HL-60/S4 (cell line): ENCODE data around the gene SHROOM2.
"Not testable (repeated sequence)": the region's sequence is repeated elsewhere in the genome, so short reads cannot be mapped to it uniquely, and the experiment has no call there.

ENCODE experiments used
- in situ Hi-C: fragments of 300-500 bp; cut with MboI; formaldehyde crosslinking; loops from 2 replicates; pipeline ENCODE4 v1.14.3; 2022; ENCODE audit warnings: low sequenced_read_pairs

The SHROOM2 gene

DNA sequence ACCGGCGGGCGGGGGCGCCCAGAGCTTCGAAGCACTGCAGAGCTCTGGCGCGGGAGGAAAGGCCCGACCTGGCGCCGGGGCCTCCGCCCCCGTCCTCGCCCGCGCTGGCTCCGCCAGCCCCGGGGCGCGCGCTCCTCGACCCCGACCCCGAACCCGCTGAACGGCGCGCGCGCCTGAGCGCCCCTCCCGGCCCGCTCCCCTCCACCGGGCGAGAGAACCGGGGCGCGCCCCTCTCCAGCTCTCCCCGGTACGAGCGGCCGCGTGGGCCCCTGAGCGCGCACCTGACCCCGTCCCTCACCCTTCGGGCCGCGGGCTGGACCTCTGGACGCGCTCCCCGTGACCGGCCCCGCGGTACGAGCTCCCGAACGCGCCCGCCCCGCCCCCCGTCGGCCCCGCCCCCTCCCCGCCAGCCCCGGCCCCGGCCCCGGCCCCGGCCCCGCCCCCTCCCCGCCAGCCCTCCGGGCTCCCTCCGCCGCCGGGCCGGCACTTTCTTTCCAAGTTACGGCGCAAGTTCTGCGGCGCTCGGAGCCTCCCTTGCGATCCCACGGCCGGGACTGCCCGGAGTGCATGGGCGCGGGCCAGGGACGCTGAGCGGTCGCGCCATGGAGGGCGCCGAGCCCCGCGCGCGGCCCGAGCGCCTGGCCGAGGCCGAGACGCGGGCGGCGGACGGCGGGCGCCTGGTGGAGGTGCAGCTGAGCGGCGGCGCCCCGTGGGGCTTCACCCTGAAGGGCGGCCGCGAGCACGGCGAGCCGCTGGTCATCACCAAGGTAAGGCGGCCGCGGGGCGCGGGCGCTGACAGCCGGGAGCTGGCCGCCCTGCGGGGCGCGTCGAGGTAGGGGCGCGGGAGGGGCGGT, at the start of gene SHROOM2:
TSS of gene SHROOM2 (plus strand) at position 486 of the 854 bp plus-strand sequence. CDS start at position 603, 117 bp downstream.
- in situ Hi-C loops, result no loop called here

- in situ Hi-C loops, result no loop called here
These were observed 48.9 kb upstream of the SHROOM2 start for GRCh38 chrX:9737363-9737762.

- in situ Hi-C loops, result no loop called here
These were observed 48.1 kb upstream of the SHROOM2 start for GRCh38 chrX:9738151-9738550.

DNA sequence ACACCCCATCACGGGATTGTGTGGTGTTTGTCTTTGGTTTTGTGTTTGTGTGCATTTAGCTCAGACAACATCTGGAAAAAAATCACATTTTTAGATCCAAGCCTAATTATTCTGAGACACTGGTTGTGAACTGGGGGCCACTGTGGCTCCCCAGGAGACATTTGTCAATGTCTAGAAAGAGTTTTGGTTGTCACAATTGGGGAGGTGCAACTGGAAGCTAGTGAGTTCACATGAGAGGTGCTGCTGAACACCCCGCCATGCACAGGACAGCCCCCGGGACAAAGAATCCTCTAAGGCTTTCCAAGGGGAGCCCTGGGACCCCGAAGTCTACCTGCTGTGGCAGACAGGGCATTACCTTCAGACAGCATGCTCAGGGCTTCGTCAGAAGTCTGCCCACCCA, 47.1 kb upstream of the SHROOM2 start:
- in situ Hi-C loops, result no loop called here

- in situ Hi-C loops, result no loop called here
These were observed 40.7 kb upstream of the SHROOM2 start for GRCh38 chrX:9745417-9746115.

DNA sequence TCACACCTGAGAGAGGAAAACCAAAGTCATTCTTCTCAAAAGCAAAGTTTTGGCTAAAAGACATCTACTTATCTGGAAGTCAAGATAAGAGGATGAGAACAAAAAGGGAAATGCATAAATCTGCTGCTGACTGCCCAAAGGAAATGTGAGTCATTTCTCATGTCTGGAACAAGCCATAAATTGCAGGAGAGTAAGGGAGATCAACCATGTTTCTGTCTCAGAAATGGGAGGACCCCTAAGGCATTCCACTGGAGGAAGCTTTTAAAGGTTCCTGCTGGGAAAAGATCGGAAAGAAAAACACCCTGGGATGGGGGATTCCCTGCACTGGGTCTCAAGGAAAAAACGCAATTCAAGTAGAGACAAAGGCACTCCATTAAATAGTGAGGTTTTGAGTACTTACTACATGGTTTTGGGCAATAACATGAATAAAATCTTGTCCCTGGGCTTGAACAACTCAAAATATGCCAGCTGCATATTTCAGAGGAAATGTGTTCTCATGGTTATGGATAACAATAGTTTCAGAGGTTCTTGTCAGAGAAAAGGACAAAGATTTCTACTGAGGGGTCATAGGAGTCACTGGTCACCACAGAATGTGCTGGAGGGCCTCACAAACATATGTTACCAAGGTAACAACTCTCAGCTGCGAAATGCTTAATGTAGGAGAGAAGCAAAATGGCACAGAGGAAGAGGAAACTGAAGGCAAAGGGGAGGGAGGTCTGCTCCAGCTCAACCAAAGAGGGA, 39.9 kb upstream of the SHROOM2 start:
- in situ Hi-C loops, result no loop called here

- in situ Hi-C loops, result no loop called here
These were observed 38.6 kb upstream of the SHROOM2 start for GRCh38 chrX:9747644-9748043.

- in situ Hi-C loops, result no loop called here
These were observed 37.0 kb upstream of the SHROOM2 start for GRCh38 chrX:9749146-9749692.

GRCh38 chrX:9757366-9757765, 28.9 kb upstream of the SHROOM2 start:
- in situ Hi-C loops, result no loop called here

- in situ Hi-C loops, result no loop called here
These were observed 28.1 kb upstream of the SHROOM2 start for GRCh38 chrX:9758021-9758638.

GRCh38 chrX:9759337-9759736, 26.9 kb upstream of the SHROOM2 start:
- in situ Hi-C loops, result no loop called here

DNA sequence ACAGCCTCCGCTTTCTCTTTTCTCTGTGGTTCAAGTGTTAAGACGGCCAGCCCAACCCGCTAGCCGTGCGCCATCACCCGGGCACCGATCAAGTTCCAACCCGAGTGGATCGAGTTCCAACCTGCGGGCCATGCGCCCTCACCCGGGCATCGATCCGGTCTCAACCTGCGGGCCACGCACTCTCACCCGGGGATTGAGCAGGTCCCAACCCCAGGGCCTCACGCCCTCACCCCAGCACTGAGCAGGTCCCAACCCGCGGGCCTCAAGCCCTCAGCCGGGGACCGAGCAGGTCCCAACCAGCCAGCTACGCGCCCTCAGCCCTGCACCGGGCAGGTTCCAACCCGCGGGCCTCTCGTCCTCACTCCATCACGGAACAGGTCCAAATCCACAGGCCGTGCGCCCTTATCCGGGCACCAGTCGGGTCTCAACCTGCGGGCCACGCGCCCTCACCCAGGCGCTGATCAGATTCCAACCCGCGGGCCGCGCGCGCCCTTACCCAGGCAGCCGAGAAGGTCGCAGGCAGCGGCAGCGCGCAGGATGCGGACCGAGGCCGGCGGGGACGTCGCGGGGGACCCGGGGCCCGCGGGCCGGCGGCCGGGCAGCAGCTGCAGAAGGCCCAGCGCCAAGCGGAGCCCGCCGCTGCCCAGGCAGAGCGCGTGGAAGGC, 21.0 kb upstream of the SHROOM2 start:
- in situ Hi-C loops, result no loop called here

- in situ Hi-C loops, result no loop called here
These were observed 20.5 kb upstream of the SHROOM2 start, which contains the start of gene GPR143 for GRCh38 chrX:9765737-9766097. TSS of gene GPR143 (minus strand) at chrX:9765847. CDS start at chrX:9765817, 30 bp downstream.

- in situ Hi-C loops, result no loop called here
These were observed 18.9 kb upstream of the SHROOM2 start for GRCh38 chrX:9767375-9767774.

GRCh38 chrX:9768321-9768839, 17.8 kb upstream of the SHROOM2 start:
- in situ Hi-C loops, result not testable (repeated sequence)

GRCh38 chrX:9770319-9770718, 15.9 kb upstream of the SHROOM2 start:
- in situ Hi-C loops, result no loop called here

- in situ Hi-C loops, result no loop called here
These were observed 13.3 kb upstream of the SHROOM2 start for GRCh38 chrX:9772943-9773342.

DNA sequence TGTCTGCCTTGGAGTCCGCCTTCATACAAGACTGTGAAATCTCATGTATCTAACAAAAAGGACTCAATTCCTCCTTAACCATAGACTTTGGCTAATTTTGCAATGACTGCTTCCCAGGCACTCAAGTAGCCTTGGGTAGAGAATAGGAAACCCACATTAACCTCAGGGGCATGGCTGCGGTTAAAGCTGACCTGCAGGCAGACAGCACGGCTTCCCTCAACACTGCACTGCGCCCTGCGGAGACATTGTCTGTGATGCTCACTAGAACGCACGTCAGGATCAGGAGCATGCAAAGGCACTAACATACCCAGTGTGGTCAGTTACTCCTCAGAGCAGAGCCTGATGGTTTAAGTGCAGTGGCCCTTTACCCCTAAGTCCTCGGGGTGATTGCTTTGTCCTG, 10.3 kb upstream of the SHROOM2 start:
- in situ Hi-C loops, result no loop called here

GRCh38 chrX:9781941-9782340, 4.3 kb upstream of the SHROOM2 start:
- in situ Hi-C loops, result no loop called here

- in situ Hi-C loops, result no loop called here
These were observed 1.9 kb upstream of the SHROOM2 start for GRCh38 chrX:9784332-9784731.
